ENCODE data around the gene IGFBP7. TPM values are rescaled to one million over a fixed set of nuclear protein-coding genes. Genes with fewer than 3 reads are reported as not detected.

The IGFBP7 gene
- total and polyA plus RNA-seq, 2 of the 8 experiments (the other 6 are each of a cell fraction or from before 2014, with no cell fraction given) = 0.17 to 0.48 TPM

DNA sequence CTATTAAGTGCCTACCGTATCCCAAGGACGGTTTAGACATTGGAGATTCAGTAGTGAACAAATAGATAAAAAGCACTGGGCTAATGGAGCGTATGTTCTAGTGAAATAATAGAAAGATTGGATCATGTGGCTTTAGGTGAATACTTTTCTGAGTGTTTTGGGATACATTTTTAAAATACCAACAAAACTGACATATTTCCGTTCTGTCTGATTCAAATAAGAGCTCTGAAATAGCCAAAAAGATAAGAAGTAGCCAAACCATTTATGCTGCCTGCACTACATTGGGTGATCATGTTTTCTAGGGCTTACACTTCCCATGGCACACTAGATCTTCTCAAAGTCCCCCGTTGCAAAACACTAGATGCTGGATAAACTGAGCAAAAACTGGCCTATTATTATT is 14.2 kb downstream of the IGFBP7 start (continued):
- TF ChIP-seq CHD7 (IDR thresholded peaks at IDR 0.05; ENCODE audit: insufficient replicate concordance, low read length) (no peak), CREB1 (IDR thresholded peaks at IDR 0.05) (no peak), EP300 (IDR thresholded peaks at IDR 0.05; ENCODE audit: borderline replicate concordance in 1 of 2, low read depth in 2 of 2, low read length in 2 of 2) (no peak), PHF8 (conservative IDR thresholded peaks at IDR 0.05; ENCODE audit: low read depth, low read length) (no peak), GTF2F1 (IDR thresholded peaks at IDR 0.05; ENCODE audit: borderline replicate concordance, low read depth, low read length) (no peak), RBBP5 (IDR thresholded peaks at IDR 0.05; ENCODE audit: borderline replicate concordance, low read depth, low read length) (no peak), JUN (IDR thresholded peaks at IDR 0.05; ENCODE audit: low read depth, low read length) (no peak), GABPA (IDR thresholded peaks at IDR 0.05; ENCODE audit: borderline replicate concordance, insufficient read depth, low read length) (no peak), YY1 (IDR thresholded peaks at IDR 0.05; ENCODE audit: low read depth, low read length) (no peak), BRCA1 (IDR thresholded peaks at IDR 0.05; ENCODE audit: low read depth, low read length) (no peak)
